ENCODE results near the gene GRID1.

GRCh38 chr10:86251426-86251825, 115.2 kb downstream of the GRID1 start:
- no peak for TF ChIP-seq CTCF (IDR thresholded peaks at IDR 0.05)
- TF ChIP-seq POLR2A (IDR thresholded peaks at IDR 0.05) = no peak
